A549 (cell line): ENCODE measurements around the gene PCDHA7. TPM values are rescaled to one million over a fixed set of nuclear protein-coding genes. Genes with fewer than 3 reads are reported as not detected.
"Not testable (repeated sequence)": the region's sequence is repeated elsewhere in the genome, so short reads cannot be mapped to it uniquely, and the experiment has no call there.

Experiments used
- ATAC-seq, 2 experiments: fragments of 200-7000 bp in 1 of 2; fragments of >200 bp in 1 of 2; cut with Nextera tagmentation in 1 of 2; cut with Tn5 transposase in 1 of 2; 3 replicates each; pipeline versions ENCODE4 v1.8.0 to v1.9.1; 2018 to 2020; ENCODE audit warnings: mild to moderate bottlenecking in 1 of 2, moderate library complexity in 1 of 2
- CTCF ChIA-PET: fragments of 300-600 bp; sonication (Branson Sonifier 250); formaldehyde crosslinking; extraction: SDS; loops from one replicate; lab custom pipeline; 2021; ENCODE audit warnings: antibody characterized with exemption, inconsistent platforms; lab: Yijun Ruan, JAX
- POLR2A ChIA-PET: fragments of 350-600 bp; formaldehyde crosslinking; extraction: SDS; loops from one replicate; lab custom pipeline; 2021; ENCODE audit warnings: antibody characterized with exemption, inconsistent platforms; lab: Yijun Ruan, JAX
- DNase-seq, 2 experiments: peaks; one replicate each; pipeline versions ENCODE4 v3.0.0 to v3.0.0-alpha.2; 2011 to 2016; ENCODE audit warnings: low read depth in 1 of 2, low spot score in 1 of 2
- FAIRE-seq: peaks from 2 replicates; lab custom pipeline; 2011; peaks lifted over from hg19 to GRCh38; lab: Jason Lieb, UNC
- H3K27ac ChIP-seq, 2 experiments: fragments of >200 bp; sonication (Bioruptor Twin); formaldehyde crosslinking; 3 replicates each; pipeline ENCODE4 v1.5.1; 2016 to 2017
- H3K4me1 ChIP-seq: fragments of >200 bp; sonication (Bioruptor Twin); formaldehyde crosslinking; 3 replicates; pipeline ENCODE4 v1.6.1; 2016
- H3K4me2 ChIP-seq: fragments of >200 bp; sonication (Bioruptor Twin); formaldehyde crosslinking; 3 replicates; pipeline ENCODE4 v1.6.1; 2016
- H3K4me3 ChIP-seq: fragments of >200 bp; sonication (Bioruptor Twin); formaldehyde crosslinking; 3 replicates; pipeline ENCODE4 v1.5.1; 2016
- H3K9me3 ChIP-seq: fragments of >200 bp; sonication (Bioruptor Twin); formaldehyde crosslinking; 3 replicates; pipeline ENCODE4 v1.6.1; 2016
- FOSL2 ChIP-seq, 2 experiments: fragments of 450-650 bp in 1 of 2; fragments of >200 bp in 1 of 2; sonication (Bioruptor Twin) in 1 of 2; formaldehyde crosslinking; IDR thresholded peaks; 2 replicates each; pipeline versions ENCODE4 v1.5.0 to v1.6.1; 2016 to 2020; ENCODE audit warnings: mild to moderate bottlenecking in 1 of 2, moderate library complexity in 1 of 2
- HOXA7 ChIP-seq: fragments of 250-450 bp; sonication (Bioruptor Pico); IDR thresholded peaks from 2 replicates; pipeline ENCODE4 v1.5.0; 2020; ENCODE audit warnings: mild to moderate bottlenecking, moderate library complexity
- PHF8 ChIP-seq: fragments of 200-600 bp; sonication (generic); IDR thresholded peaks from 2 replicates; pipeline ENCODE4 v1.6.1; 2016; ENCODE audit warnings: low read depth, mild to moderate bottlenecking, antibody characterized with exemption, moderate library complexity, borderline replicate concordance
- RAD21 ChIP-seq, 2 experiments: fragments of >200 bp in 1 of 2; sonication (Bioruptor Twin) in 1 of 2; formaldehyde crosslinking in 1 of 2; IDR thresholded peaks in 1 of 2; conservative IDR thresholded peaks in 1 of 2; 2 replicates in 1 of 2; 3 replicates in 1 of 2; pipeline ENCODE4 v1.6.1; 2012 to 2018; ENCODE audit warnings: inconsistent platforms in 1 of 2
- RFX5 ChIP-seq: fragments of 450-650 bp; IDR thresholded peaks from 2 replicates; pipeline ENCODE4 v1.7.1; 2014; ENCODE audit warnings: antibody characterized with exemption, mild to moderate bottlenecking, moderate library complexity
- SMC3 ChIP-seq: fragments of >200 bp; sonication (Bioruptor Twin); formaldehyde crosslinking; IDR thresholded peaks from 3 replicates; pipeline ENCODE4 v1.6.1; 2018; ENCODE audit warnings: inconsistent platforms
- WGBS: methylation state at CpG from one replicate; pipeline ENCODE4 v1.1.6; 2017; ENCODE audit errors: missing lambda C conversion rate; 5-methylcytosine and 5-hydroxymethylcytosine counted together
- polyA plus RNA-seq, 4 experiments: library from polyadenylated mRNA; depleted of rRNA in 3 of 4; stranded (reverse); fragments of >200 nt; fragmentation: RNase III in 1 of 4; extraction: RNeasy Plus Mini Kit Qiagen cat#74134 plus additional on column Dnase treatment in 1 of 4; gene quantifications; 2 replicates in 3 of 4; 3 replicates in 1 of 4; pipeline ENCODE4 v1.2.3, GENCODE V29; 2011 to 2017
- TF ChIP-seq, protein P1 (sequence below): IDR thresholded peaks from 2 replicates; pipeline ENCODE4 v1.6.1; 2012
- TF ChIP-seq, protein P2 (sequence below): fragments of >200 bp; sonication (Bioruptor Twin); formaldehyde crosslinking; IDR thresholded peaks from 3 replicates; pipeline ENCODE4 v1.5.1; 2016
- TF ChIP-seq, protein P3 (sequence below): fragments of >200 bp; sonication (Bioruptor Twin); formaldehyde crosslinking; IDR thresholded peaks from 2 replicates; pipeline ENCODE4 v1.6.1; 2016

PCDHA7 gene
- polyA plus RNA-seq, 2 of the 4 experiments (the other 2 are of a cell fraction) = 0.14 to 0.23 TPM

DNA sequence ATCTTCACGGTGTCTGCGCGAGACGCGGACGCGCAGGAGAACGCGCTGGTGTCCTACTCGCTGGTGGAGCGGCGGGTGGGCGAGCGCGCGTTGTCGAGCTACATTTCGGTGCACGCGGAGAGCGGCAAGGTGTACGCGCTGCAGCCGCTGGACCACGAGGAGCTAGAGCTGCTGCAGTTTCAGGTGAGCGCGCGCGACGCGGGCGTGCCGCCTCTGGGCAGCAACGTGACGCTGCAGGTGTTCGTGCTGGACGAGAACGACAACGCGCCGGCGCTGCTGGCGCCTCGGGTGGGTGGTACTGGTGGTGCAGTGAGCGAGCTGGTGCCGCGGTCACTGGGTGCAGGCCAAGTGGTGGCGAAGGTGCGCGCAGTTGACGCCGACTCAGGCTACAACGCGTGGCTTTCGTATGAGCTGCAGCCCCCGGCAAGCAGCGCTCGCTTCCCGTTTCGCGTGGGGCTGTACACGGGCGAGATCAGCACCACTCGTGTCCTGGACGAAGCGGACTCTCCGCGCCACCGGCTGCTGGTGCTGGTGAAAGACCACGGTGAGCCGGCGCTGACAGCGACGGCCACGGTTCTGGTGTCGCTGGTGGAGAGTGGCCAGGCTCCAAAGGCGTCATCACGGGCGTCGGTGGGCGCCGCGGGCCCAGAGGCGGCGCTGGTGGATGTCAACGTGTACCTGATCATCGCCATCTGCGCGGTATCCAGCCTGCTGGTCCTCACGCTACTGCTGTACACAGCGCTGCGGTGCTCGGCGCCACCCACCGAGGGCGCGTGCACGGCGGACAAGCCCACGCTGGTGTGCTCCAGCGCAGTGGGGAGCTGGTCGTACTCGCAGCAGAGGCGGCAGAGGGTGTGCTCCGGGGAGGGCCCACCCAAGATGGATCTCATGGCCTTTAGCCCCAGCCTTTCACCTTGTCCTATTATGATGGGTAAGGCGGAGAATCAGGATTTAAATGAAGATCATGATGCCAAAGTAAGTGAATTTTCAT, 4.3 kb upstream of the PCDHA7 start:
- DNase-seq, FAIRE-seq, CTCF ChIA-PET, H3K4me3 ChIP-seq, H3K4me2 ChIP-seq, H3K9me3 ChIP-seq, ATAC-seq, H3K27ac ChIP-seq, H3K4me1 ChIP-seq, POLR2A ChIA-PET: not testable (repeated sequence)
- WGBS = 88% methylated on average over 91 of the region's 106 CpGs

DNA sequence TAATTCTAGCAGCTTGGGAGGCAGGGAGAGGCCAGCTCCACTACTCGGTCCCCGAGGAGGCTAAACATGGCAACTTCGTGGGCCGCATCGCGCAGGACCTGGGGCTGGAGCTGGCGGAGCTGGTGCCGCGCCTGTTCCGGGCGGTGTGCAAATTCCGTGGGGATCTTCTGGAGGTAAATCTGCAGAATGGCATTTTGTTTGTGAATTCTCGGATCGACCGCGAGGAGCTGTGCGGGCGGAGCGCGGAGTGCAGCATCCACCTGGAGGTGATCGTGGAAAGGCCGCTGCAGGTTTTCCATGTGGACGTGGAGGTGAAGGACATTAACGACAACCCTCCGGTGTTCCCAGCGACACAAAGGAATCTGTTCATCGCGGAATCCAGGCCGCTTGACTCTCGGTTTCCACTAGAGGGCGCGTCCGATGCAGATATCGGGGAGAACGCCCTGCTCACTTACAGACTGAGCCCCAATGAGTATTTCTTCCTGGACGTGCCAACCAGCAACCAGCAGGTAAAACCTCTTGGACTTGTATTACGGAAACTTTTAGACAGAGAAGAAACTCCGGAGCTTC, 455 bp downstream of the PCDHA7 start:
- H3K9me3 ChIP-seq, H3K27ac ChIP-seq, DNase-seq, POLR2A ChIA-PET, H3K4me3 ChIP-seq, H3K4me1 ChIP-seq, H3K4me2 ChIP-seq: not testable (repeated sequence)
- CTCF ChIA-PET = interaction anchor here (1.7 to 2.2 kb wide), 2 partner anchors 13 to 206 kb away, joined by 5 to 7 read pairs; partner anchors contain the start of gene PCDHA5
- ATAC-seq (peak in 1 of 2 experiments; percentile 47; a peak in 2 of 6 replicates), FAIRE-seq (peak; percentile 51)
- WGBS = 76% methylated on average over 27 of the region's 38 CpGs

DNA sequence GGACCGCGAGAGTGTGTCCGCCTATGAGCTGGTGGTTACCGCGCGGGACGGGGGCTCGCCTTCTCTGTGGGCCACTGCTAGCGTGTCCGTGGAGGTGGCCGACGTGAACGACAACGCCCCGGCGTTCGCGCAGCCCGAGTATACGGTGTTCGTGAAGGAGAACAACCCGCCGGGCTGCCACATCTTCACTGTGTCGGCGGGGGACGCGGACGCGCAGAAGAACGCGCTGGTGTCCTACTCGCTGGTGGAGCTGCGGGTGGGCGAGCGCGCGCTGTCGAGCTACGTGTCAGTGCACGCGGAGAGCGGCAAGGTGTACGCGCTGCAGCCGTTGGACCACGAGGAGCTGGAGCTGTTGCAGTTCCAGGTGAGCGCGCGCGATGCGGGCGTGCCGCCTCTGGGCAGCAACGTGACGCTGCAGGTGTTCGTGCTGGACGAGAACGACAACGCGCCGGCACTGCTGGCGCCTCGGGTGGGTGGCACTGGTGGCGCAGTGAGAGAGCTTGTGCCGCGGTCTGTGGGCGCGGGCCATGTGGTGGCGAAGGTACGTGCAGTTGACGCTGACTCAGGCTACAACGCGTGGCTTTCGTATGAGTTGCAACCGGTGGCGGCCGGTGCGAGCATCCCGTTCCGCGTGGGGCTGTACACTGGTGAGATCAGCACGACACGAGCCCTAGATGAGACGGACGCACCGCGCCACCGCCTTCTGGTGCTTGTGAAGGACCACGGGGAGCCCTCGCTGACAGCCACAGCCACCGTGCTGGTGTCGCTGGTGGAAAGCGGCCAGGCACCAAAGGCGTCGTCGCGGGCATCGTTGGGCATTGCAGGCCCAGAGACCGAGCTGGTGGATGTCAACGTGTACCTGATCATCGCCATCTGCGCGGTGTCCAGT, 1.8 kb downstream of the PCDHA7 start:
- POLR2A ChIA-PET = no interaction called here
- TF ChIP-seq HOXA7 (CRISPR knock-in tag) (no peak), FOSL2 (IDR thresholded peaks at IDR 0.05) (no peak), FOSL2 (CRISPR knock-in tag; IDR thresholded peaks at IDR 0.05) (no peak)
- TF ChIP-seq, protein P1, sequence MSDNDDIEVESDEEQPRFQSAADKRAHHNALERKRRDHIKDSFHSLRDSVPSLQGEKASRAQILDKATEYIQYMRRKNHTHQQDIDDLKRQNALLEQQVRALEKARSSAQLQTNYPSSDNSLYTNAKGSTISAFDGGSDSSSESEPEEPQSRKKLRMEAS = no peak
- H3K4me1 ChIP-seq = no peaks in the 10 kb centered on the region
- no peak overlapping the region for H3K4me2 ChIP-seq
- H3K4me3 ChIP-seq = no peak overlapping the region
- 86% methylated on average over 91 of the region's 103 CpGs for WGBS
- FAIRE-seq = no peak
- no peak for ATAC-seq
- peaks cover 5% of the 10 kb centered on the region; the same call in 1 of the 3 replicates for H3K9me3 ChIP-seq
- no peak overlapping the region for H3K27ac ChIP-seq
- CTCF ChIA-PET = interaction anchor here (0.8 to 1.0 kb wide), 4 partner anchors 14 to 40 kb away, joined by 3 to 4 read pairs (median 3); partner anchors contain the start of genes PCDHA12 and PCDHA5
- no peak for DNase-seq

DNA sequence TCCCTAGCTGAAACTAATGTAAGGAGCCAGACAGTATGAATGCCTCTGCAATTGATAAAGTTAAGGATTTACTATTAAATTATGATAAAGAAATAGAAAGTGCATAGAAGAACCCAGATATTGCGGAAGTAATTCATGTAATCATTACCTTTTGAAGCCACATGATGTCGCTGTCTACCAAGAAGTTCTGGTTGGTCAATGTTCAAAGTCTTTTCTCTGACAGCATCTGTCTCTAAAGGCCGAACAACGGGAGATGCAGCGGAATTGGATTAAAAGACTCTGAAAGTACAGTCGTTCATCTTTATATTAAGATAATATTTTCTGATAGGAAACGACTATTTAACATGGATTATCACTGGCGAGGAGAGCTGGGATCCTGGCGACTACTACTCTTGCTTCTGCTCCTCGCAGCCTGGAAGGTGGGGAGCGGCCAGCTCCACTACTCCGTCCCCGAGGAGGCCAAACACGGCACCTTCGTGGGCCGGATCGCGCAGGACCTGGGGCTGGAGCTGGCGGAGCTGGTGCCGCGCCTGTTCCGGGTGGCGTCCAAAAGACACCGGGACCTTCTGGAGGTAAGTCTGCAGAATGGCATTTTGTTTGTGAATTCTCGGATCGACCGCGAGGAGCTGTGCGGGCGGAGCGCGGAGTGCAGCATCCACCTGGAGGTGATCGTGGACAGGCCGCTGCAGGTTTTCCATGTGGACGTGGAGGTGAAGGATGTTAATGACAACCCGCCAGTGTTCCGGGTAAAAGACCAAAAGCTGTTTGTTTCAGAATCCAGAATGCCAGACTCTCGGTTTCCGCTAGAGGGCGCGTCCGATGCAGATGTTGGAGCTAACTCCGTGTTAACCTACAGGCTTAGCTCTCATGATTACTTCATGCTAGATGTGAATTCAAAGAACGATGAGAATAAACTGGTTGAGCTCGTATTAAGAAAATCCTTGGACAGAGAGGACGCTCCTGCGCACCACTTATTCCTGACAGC, 7.2 kb downstream of the PCDHA7 start, which contains the start of gene PCDHA8:
PCDHA8 (plus strand) TSS at position 210 of the 985 bp plus-strand sequence; CDS start at position 345, 135 bp downstream.
- DNase-seq = peak; percentile 20 to 46
- 0 out of 3 replicates have a peak, but pooled peaks cover 3% of the 10 kb centered on the region for H3K9me3 ChIP-seq
- CTCF ChIA-PET = interaction anchor here (0.6 to 2.4 kb wide), 28 partner anchors 8 to 528 kb away, joined by 3 to 18 read pairs (median 3); partner anchors contain the start of genes PCDHA1, PCDHA11, PCDHA12 and PCDHA5
- peak; percentile 78 to 82; a peak in 5 of 6 replicates for ATAC-seq
- no peak within 1 kb of the TSS for H3K27ac ChIP-seq
- WGBS = 54% methylated on average over 40 of the region's 47 CpGs
- TF ChIP-seq RFX5 (no peak), SMC3 (0 out of 3 replicates have a peak, but pooled peaks have one; percentile 12), PHF8 (no peak), RAD21 (conservative IDR thresholded peaks at IDR 0.05 in 1 of 2, IDR thresholded peaks at IDR 0.05 in 1 of 2) (peak; percentile 50 to 55)
- TF ChIP-seq, protein P2, sequence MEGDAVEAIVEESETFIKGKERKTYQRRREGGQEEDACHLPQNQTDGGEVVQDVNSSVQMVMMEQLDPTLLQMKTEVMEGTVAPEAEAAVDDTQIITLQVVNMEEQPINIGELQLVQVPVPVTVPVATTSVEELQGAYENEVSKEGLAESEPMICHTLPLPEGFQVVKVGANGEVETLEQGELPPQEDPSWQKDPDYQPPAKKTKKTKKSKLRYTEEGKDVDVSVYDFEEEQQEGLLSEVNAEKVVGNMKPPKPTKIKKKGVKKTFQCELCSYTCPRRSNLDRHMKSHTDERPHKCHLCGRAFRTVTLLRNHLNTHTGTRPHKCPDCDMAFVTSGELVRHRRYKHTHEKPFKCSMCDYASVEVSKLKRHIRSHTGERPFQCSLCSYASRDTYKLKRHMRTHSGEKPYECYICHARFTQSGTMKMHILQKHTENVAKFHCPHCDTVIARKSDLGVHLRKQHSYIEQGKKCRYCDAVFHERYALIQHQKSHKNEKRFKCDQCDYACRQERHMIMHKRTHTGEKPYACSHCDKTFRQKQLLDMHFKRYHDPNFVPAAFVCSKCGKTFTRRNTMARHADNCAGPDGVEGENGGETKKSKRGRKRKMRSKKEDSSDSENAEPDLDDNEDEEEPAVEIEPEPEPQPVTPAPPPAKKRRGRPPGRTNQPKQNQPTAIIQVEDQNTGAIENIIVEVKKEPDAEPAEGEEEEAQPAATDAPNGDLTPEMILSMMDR = peak; percentile 33; the same call in 1 of the 3 replicates
- TF ChIP-seq, protein P3, sequence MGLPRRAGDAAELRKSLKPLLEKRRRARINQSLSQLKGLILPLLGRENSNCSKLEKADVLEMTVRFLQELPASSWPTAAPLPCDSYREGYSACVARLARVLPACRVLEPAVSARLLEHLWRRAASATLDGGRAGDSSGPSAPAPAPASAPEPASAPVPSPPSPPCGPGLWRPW = no peak
- POLR2A ChIA-PET = no interaction called here
- FAIRE-seq = no peak
- peak within 1 kb of the TSS; percentile 55 for H3K4me2 ChIP-seq
- H3K4me1 ChIP-seq = no peaks in the 10 kb centered on the region
- peak within 1 kb of the TSS; percentile 42 for H3K4me3 ChIP-seq
